Endodermal cell (in vitro differentiated cells): ENCODE data around the gene MAST2. TPM values are rescaled to one million over a fixed set of nuclear protein-coding genes. Genes with fewer than 3 reads are reported as not detected.

Source experiments
- DNase-seq: peaks from one replicate; pipeline ENCODE4 v3.0.0-alpha.2; 2017
- H3K27ac ChIP-seq: 2 replicates; pipeline ENCODE4 v1.5.1; 2013; ENCODE audit warnings: mild to moderate bottlenecking, low read depth, low read length, moderate library complexity
- H3K27me3 ChIP-seq: 2 replicates; pipeline ENCODE4 v1.6.1; 2013; ENCODE audit warnings: mild to moderate bottlenecking, low read length, moderate library complexity; ENCODE audit not compliant: insufficient read depth, control insufficient read depth, poor library complexity, severe bottlenecking
- H3K36me3 ChIP-seq: 2 replicates; pipeline ENCODE4 v1.7.0; 2013; ENCODE audit warnings: mild to moderate bottlenecking, low read length, moderate library complexity; ENCODE audit not compliant: control insufficient read depth, insufficient read depth
- H3K4me1 ChIP-seq: one replicate; pipeline ENCODE4 v1.7.0; 2013; ENCODE audit warnings: low read length; ENCODE audit not compliant: control insufficient read depth, insufficient read depth
- H3K4me3 ChIP-seq: 2 replicates; pipeline ENCODE4 v1.5.1; 2013; ENCODE audit warnings: mild to moderate bottlenecking, low read length, moderate library complexity
- H3K9ac ChIP-seq: 2 replicates; pipeline ENCODE4 v1.6.1; 2013; ENCODE audit warnings: mild to moderate bottlenecking, low read length, moderate library complexity; ENCODE audit not compliant: poor library complexity, severe bottlenecking; ENCODE audit errors: extremely low read depth
- H3K9me3 ChIP-seq: 2 replicates; pipeline ENCODE4 v1.6.1; 2013; ENCODE audit warnings: mild to moderate bottlenecking, low read length, moderate library complexity; ENCODE audit not compliant: control insufficient read depth
- H3K27ac Mint-ChIP-seq: 2 replicates; pipeline ENCODE4 v1.8.0; 2020; ENCODE audit warnings: mixed read lengths
- H3K27me3 Mint-ChIP-seq: 2 replicates; pipeline ENCODE4 v1.8.0; 2021; ENCODE audit warnings: mild to moderate bottlenecking, mixed read lengths; ENCODE audit not compliant: insufficient read depth
- H3K36me3 Mint-ChIP-seq: 2 replicates; pipeline ENCODE4 v1.8.0; 2020; ENCODE audit warnings: low read depth, mixed read lengths
- H3K4me1 Mint-ChIP-seq: 2 replicates; pipeline ENCODE4 v1.8.0; 2020; ENCODE audit warnings: mixed read lengths
- H3K4me3 Mint-ChIP-seq: 2 replicates; pipeline ENCODE4 v1.8.0; 2020; ENCODE audit warnings: mild to moderate bottlenecking, moderate library complexity, mixed read lengths
- H3K9me3 Mint-ChIP-seq: 2 replicates; pipeline ENCODE4 v1.8.0; 2020; ENCODE audit warnings: mild to moderate bottlenecking, mixed read lengths
- WGBS, 2 experiments: methylation state at CpG; one replicate each; pipeline versions ENCODE4 v1.1.5 to v1.1.7; 2013; ENCODE audit warnings: missing lambda C conversion rate in 2 of 2, mixed read lengths in 1 of 2; ENCODE audit not compliant: insufficient coverage in 1 of 2, insufficient read length in 1 of 2; 5-methylcytosine and 5-hydroxymethylcytosine counted together
- total RNA-seq, 2 donors: library from RNA; stranded (reverse); fragmentation: NEBNext Ultra II Directional in 1 of 2; extraction: Animal tissue kit (Norgen Biotek cat#: 25700) in 1 of 2; gene quantifications; 2 replicates in 1 of 2; 3 replicates in 1 of 2; pipeline ENCODE4 v1.2.1, GENCODE V29; 2021
- TF ChIP-seq, protein P1 (sequence below): fragments of 200-600 bp; sonication (generic); conservative IDR thresholded peaks from 2 replicates; pipeline ENCODE4 v1.5.0; 2021; ENCODE audit warnings: antibody characterized with exemption, mild to moderate bottlenecking

MAST2 gene
- total RNA-seq, 2 donors from 2014 or later: 46.3 to 60.7 TPM

DNA sequence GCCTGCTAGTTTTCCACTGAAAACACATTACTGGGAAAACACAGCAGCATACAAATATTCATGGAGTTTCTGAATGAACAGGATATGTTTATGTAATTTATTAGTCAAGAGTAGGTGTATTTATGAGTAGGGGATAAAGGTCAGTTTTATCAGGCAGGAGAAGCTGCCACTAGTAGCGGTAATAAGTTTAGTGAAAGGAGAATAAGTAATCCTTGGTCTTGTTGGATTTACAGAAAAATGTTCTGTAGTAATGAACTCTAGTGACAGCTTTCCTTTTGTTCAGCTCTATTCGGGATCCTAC is 1.2 kb downstream of the MAST2 start:
- TF ChIP-seq, protein P1, sequence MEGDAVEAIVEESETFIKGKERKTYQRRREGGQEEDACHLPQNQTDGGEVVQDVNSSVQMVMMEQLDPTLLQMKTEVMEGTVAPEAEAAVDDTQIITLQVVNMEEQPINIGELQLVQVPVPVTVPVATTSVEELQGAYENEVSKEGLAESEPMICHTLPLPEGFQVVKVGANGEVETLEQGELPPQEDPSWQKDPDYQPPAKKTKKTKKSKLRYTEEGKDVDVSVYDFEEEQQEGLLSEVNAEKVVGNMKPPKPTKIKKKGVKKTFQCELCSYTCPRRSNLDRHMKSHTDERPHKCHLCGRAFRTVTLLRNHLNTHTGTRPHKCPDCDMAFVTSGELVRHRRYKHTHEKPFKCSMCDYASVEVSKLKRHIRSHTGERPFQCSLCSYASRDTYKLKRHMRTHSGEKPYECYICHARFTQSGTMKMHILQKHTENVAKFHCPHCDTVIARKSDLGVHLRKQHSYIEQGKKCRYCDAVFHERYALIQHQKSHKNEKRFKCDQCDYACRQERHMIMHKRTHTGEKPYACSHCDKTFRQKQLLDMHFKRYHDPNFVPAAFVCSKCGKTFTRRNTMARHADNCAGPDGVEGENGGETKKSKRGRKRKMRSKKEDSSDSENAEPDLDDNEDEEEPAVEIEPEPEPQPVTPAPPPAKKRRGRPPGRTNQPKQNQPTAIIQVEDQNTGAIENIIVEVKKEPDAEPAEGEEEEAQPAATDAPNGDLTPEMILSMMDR: no peak
- Mint-ChIP-seq H3K27me3 (peaks cover 17% of the 10 kb centered on the region), H3K4me3 (peak overlapping the region; percentile 84), H3K4me1 (peaks cover 25% of the 10 kb centered on the region), H3K36me3 (peaks cover 32% of the 10 kb centered on the region), H3K27ac (no peak overlapping the region), H3K9me3 (no peaks in the 10 kb centered on the region)
- Histone ChIP-seq H3K27me3 (no peaks in the 10 kb centered on the region), H3K4me3 (peak overlapping the region; percentile 95), H3K36me3 (peaks cover 38% of the 10 kb centered on the region), H3K27ac (no peak overlapping the region), H3K9ac (peak overlapping the region; percentile 70), H3K4me1 (peaks cover 3% of the 10 kb centered on the region), H3K9me3 (no peaks in the 10 kb centered on the region)
- WGBS, 2 experiments: 37 to 50% methylated on average over 2 of the region's 2 CpGs
- no peak for DNase-seq

DNA sequence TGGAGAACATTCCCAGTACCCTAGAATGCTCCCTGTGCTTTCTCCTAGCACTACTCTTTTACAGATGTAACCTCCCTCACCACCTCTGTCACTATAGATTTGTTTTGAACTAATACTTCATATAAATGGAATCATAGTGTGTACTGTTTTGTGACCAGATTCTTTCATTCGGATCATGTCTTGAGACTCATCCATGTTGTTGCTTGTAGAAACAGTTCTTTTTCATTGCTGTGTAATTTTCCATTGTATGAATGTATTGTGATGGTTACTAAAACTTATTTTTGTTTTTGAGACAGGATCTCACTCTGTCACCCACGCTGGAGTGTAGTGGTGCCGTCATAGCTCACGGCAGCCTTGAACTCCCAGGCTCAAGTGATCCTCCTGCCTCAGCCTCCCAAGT is 2.7 kb downstream of the MAST2 start:
- WGBS, 2 experiments: 95 to 100% methylated on average over 4 of the region's 4 CpGs
- no peak overlapping the region for H3K27ac ChIP-seq
- no peaks in the 10 kb centered on the region for H3K27me3 ChIP-seq
- no peak overlapping the region for H3K4me3 Mint-ChIP-seq
- TF ChIP-seq, protein P1: no peak
- H3K9me3 Mint-ChIP-seq: no peaks in the 10 kb centered on the region
- H3K36me3 Mint-ChIP-seq: peaks cover 32% of the 10 kb centered on the region
- peaks cover 5% of the 10 kb centered on the region for H3K27me3 Mint-ChIP-seq
- DNase-seq: no peak
- peak overlapping the region; percentile 95 for H3K4me3 ChIP-seq
- no peak overlapping the region for H3K9ac ChIP-seq
- peaks cover 3% of the 10 kb centered on the region for H3K4me1 ChIP-seq
- peaks cover 25% of the 10 kb centered on the region for H3K4me1 Mint-ChIP-seq
- no peaks in the 10 kb centered on the region for H3K9me3 ChIP-seq
- no peak overlapping the region for H3K27ac Mint-ChIP-seq
- H3K36me3 ChIP-seq: peaks cover 38% of the 10 kb centered on the region

DNA sequence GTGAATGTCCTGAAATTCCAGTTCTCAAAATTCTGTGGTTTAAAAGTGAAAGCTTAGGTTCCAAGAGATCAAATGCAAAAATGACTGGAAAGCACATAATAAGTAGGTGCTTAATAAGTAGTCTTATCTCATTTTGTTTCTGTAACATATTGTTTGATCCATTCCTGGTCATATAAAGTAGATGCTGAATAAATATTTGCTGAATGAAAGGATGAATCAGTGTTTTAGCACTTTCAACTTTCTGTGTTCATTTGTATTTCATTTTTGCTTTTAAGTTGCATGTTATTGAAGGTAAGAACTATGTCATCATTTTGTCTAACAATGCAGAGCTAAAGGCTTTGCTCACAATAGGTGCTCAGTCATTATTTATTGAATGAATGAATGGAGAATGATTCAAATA is 6.3 kb downstream of the MAST2 start:
- Mint-ChIP-seq H3K27ac (no peak overlapping the region), H3K4me1 (peaks cover 8% of the 10 kb centered on the region), H3K9me3 (no peaks in the 10 kb centered on the region), H3K36me3 (peaks cover 51% of the 10 kb centered on the region), H3K4me3 (no peak overlapping the region), H3K27me3 (no peaks in the 10 kb centered on the region)
- Histone ChIP-seq H3K4me1 (no peaks in the 10 kb centered on the region), H3K4me3 (no peak overlapping the region), H3K36me3 (peaks cover 58% of the 10 kb centered on the region), H3K27ac (no peak overlapping the region), H3K9me3 (no peaks in the 10 kb centered on the region), H3K27me3 (no peaks in the 10 kb centered on the region), H3K9ac (no peak overlapping the region)
- no peak for DNase-seq
- TF ChIP-seq, protein P1: no peak
